Measurements from ENCODE around the gene ZNF618.

ZNF618 gene

GRCh38 chr9:113992276-113992951 lies 116.3 kb downstream of the ZNF618 start:
- no peak for TF ChIP-seq CTCF (IDR thresholded peaks at IDR 0.05)

GRCh38 chr9:113992994-113993393 lies 116.9 kb downstream of the ZNF618 start:
- no peak for TF ChIP-seq CTCF (IDR thresholded peaks at IDR 0.05)

GRCh38 chr9:113993838-113994540 lies 117.9 kb downstream of the ZNF618 start:
- TF ChIP-seq CTCF (IDR thresholded peaks at IDR 0.05) = no peak

GRCh38 chr9:113995401-113995800 lies 119.3 kb downstream of the ZNF618 start:
- no peak for TF ChIP-seq CTCF (IDR thresholded peaks at IDR 0.05)

GRCh38 chr9:113995963-113996362 lies 119.9 kb downstream of the ZNF618 start:
- TF ChIP-seq CTCF (IDR thresholded peaks at IDR 0.05) = no peak

- no peak for TF ChIP-seq CTCF (IDR thresholded peaks at IDR 0.05)
Observed at GRCh38 chr9:113996531-113997001, 120.5 kb downstream of the ZNF618 start.

- TF ChIP-seq CTCF (IDR thresholded peaks at IDR 0.05) = no peak
Observed at GRCh38 chr9:113997610-113998009, 121.5 kb downstream of the ZNF618 start.

Measured in LNCAP (cell line).